Measurements from ENCODE around the gene LRRC39.

DNA sequence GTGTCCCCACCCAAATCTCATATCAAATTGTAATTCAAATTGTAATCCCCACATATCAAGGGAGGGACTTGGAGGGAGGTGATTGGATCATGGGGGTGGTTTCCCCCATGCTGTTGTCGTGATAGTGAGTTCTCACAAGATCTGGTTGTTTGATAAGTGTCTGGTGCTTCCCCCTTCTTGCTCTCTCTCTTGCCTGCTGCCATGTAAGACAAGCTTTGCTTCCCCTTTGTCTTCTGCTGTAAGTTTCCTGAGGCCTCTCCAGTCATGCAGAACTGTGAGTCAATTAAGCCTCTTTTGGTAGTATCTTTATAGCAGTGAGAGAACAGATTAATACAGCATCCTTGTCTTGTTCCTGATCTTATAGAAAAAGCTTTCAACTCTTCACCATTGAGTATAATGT lies 6.5 kb upstream of the LRRC39 start:
- TF ChIP-seq CBFB (CRISPR knock-in tag; IDR thresholded peaks at IDR 0.05; ENCODE audit: low read depth): no peak
- TF ChIP-seq, protein P1, sequence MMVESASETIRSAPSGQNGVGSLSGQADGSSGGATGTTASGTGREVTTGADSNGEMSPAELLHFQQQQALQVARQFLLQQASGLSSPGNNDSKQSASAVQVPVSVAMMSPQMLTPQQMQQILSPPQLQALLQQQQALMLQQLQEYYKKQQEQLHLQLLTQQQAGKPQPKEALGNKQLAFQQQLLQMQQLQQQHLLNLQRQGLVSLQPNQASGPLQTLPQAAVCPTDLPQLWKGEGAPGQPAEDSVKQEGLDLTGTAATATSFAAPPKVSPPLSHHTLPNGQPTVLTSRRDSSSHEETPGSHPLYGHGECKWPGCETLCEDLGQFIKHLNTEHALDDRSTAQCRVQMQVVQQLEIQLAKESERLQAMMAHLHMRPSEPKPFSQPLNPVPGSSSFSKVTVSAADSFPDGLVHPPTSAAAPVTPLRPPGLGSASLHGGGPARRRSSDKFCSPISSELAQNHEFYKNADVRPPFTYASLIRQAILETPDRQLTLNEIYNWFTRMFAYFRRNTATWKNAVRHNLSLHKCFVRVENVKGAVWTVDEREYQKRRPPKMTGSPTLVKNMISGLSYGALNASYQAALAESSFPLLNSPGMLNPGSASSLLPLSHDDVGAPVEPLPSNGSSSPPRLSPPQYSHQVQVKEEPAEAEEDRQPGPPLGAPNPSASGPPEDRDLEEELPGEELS (CRISPR knock-in tag; IDR thresholded peaks at IDR 0.05): no peak
- no peak for TF ChIP-seq FOXK1 (CRISPR knock-in tag; IDR thresholded peaks at IDR 0.05)
- TF ChIP-seq, protein P2, sequence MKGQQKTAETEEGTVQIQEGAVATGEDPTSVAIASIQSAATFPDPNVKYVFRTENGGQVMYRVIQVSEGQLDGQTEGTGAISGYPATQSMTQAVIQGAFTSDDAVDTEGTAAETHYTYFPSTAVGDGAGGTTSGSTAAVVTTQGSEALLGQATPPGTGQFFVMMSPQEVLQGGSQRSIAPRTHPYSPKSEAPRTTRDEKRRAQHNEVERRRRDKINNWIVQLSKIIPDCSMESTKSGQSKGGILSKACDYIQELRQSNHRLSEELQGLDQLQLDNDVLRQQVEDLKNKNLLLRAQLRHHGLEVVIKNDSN (CRISPR knock-in tag; IDR thresholded peaks at IDR 0.05): no peak
- TF ChIP-seq, protein P3, sequence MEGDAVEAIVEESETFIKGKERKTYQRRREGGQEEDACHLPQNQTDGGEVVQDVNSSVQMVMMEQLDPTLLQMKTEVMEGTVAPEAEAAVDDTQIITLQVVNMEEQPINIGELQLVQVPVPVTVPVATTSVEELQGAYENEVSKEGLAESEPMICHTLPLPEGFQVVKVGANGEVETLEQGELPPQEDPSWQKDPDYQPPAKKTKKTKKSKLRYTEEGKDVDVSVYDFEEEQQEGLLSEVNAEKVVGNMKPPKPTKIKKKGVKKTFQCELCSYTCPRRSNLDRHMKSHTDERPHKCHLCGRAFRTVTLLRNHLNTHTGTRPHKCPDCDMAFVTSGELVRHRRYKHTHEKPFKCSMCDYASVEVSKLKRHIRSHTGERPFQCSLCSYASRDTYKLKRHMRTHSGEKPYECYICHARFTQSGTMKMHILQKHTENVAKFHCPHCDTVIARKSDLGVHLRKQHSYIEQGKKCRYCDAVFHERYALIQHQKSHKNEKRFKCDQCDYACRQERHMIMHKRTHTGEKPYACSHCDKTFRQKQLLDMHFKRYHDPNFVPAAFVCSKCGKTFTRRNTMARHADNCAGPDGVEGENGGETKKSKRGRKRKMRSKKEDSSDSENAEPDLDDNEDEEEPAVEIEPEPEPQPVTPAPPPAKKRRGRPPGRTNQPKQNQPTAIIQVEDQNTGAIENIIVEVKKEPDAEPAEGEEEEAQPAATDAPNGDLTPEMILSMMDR (IDR thresholded peaks at IDR 0.05): no peak

Measured in WTC11 (cell line).